Colon (tissue), 2 donors: Measurements from ENCODE around the gene ABHD17A.
"Not testable (repeated sequence)": the region's sequence is repeated elsewhere in the genome, so short reads cannot be mapped to it uniquely, and the experiment has no call there.

Experiments used
- FAIRE-seq: peaks from 2 replicates; lab custom pipeline; 2012; peaks lifted over from hg19 to GRCh38; lab: Jason Lieb, UNC
- donor health status: control.
- donor health status: control.

Gene ABHD17A

GRCh38 chr19:1880611-1881392 is 4.5 kb downstream of the ABHD17A start:
- FAIRE-seq = no peak

- not testable (repeated sequence) for FAIRE-seq
Measured at GRCh38 chr19:1879982-1880381, 5.3 kb downstream of the ABHD17A start.

DNA sequence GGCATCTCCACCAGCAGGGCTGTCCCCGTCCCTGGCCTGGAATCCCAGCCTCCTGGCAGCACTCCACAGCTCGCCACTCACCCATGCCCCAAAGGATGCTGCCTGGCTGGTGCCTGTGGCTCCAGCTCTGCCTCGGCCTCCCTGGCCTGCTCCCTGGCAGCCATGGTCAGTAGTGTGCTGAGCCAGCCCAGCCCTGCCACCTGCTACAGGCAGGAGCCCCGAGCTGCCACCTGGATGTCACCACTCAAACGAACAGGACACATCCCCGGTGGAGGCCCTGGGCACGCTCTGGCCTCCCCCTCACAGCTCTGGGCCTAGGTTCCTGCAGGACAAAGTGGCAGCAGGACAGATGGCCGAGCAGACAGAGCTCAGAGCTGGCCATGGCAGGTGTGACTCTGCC is 6.7 kb downstream of the ABHD17A start:
- FAIRE-seq = not testable (repeated sequence)

DNA sequence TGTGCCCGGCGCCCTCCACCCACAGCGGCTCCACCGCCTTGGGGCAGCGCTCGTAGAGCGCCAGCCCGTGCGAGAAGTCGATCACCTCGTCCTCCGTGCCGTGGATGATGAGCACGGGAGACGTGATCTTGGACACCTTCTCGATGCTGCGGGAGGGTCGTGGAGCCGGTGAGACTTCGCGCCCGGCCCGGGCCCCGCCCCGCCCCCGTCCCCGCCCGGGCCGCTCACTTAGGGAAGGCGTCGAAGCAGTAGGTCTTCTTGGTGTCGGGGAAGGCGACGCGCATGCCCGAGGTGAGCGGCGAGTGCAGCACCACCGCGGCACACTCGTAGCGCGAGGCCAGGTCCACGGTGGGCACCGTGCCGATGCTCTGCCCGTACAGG is 8.0 kb downstream of the ABHD17A start:
- FAIRE-seq = not testable (repeated sequence)

DNA sequence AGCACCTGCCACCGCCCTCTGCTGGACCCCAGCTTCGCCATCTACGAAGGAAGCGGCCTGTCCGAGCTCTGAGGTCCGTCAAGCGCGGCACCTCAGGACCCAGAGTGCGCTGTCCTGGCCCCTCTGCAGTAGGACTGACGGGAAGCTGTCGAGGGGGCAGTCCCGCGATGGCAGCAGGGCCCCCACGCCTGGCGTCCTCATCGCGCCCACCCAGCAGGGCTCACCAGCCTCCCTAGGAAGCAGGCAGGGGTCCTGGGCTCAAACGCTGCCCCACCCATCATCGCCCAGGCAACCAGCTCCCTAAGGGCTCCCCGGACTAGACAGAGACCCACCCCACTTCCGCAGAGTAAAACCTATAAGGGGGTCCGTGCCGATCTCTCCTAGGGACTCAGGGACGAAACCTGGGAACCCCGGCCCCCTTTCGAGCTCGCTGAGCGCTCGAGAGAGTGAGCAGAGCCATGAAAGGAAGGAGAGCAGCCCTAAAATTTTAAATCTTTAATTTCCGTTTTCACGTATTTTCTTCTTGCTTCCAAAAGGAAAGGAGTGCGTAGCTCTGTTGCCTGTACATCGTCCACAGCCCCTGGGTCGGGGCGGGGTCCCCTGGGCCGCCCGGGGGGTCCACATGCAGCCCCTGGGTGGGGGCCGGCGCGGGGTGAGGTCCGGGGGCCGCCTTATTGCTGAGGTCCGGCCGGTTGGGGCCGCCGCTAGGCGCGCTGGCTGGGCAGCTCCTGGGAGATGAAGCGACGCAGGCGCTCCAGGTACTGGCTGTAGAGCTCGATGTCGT is 8.6 kb downstream of the ABHD17A start:
- not testable (repeated sequence) for FAIRE-seq

DNA sequence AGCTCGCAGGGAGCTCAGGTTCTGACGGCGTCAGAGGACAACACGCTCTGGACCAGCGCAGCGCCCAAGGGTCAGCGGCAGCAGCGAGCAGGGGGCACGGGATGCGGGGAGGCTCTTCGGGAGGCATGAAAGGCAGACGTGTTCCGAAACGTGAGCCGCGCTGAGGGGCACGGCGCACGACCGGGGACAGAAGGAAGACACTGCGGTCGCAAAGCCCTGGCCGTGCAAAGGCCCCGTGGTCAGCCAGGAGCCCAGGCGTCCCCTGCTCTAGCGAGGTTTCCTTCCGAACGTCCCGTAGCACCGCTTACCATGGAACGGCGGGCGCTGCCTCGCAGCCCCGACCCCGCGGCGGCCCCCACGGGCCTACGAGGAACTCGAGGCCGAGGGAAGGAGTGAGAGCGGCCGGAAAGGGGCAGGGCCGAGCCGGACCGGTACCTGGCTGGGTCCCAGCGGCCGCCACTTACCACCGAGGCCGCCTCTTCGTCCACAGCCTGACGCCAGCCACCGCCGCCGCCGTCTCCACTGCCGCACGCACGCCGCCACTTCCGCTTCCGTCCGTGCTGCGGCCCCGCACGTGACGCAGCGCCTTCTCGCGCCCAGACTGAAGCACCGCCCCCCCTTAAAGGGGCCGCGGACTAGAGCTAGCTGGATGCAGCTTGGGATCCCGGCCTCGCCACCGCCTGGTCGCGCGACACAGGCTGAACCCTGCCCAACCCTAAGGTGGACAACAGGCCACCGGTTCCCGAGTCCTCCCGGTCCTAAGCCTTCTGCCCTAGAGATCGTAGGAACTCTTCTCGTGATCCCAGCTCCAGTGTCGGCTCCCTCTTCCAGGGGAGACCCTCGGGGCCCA is 9.4 kb downstream of the ABHD17A start:
- no peak for FAIRE-seq

- FAIRE-seq = not testable (repeated sequence)
Measured at GRCh38 chr19:1875265-1875645, 10.0 kb downstream of the ABHD17A start.

DNA sequence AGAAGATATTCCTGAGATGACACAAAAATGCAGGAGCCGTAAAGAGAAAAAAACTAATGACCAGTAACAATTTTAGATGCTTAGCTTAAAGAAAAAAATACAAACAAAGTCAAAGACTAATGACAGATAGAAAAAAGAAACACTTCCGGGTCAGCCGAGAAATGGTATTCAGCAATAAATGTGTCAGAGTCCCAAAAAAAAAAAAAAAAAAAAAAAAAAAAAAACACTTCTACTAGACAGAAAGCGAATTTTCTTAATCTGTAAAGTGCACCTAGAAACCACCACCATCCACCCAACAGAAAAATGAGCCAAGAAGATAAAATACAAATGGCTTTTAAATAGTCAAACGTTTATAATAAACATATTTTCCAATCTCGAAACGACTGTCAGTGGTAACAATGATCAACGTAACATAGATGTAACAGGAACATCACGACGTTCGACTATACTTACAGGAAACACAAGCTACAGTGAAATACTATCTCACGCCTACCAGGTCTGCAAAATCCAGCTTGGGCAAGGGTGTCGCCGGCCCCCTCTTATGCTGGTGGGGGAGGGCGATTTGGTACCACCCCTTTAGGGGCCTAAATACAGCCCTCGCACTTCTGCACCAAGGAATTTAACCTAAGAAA is 10.6 kb downstream of the ABHD17A start:
- FAIRE-seq = no peak

DNA sequence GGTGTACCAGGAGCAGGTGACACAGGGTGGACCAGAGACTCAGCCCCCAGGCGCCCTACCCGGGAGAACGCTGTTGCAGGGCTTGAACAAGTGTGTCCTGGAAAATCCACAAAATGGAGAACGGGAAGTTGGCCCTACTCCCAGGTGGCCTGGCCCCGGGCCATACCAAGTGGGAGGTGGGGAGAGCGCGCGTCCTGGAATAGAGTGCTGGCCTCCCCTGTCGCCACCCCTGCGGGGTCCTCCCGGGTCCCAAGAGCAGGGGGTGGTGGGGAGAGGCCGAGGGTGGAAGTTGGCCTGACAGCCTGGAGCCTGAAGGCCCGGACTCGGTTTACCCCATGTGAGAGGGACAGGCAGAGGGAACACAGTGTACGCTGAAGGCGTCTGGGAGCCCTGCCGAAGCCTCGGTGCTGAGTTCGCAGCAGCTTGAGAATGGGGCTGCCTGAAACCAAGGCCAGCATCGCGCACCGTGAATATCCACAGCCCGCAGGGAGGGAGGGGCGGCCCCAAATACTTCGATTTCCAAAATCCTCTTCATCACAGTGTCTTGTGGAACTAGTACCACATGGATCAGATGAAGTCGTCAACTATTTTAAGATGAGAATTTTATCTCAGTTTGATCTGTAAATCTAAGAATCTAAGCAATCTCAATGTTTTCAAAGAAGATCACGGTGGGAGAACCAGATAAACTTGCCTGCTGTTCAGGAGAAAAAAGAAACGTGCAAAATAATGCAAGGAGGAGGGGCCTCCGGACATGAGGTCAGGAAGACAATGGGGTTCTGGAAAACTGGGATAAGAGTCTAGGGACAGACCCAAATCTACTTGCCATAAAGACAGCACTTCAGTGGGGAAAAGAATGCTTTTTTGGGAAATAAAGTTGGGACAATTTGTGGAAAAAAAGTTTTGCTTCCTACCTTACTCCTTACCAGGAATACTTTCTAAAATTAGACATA is 11.5 kb downstream of the ABHD17A start:
- no peak for FAIRE-seq

- FAIRE-seq = no peak
Measured at GRCh38 chr19:1872807-1873523, 12.3 kb downstream of the ABHD17A start.

GRCh38 chr19:1871630-1872029 is 13.7 kb downstream of the ABHD17A start:
- no peak for FAIRE-seq

GRCh38 chr19:1871140-1871597 is 14.1 kb downstream of the ABHD17A start:
- FAIRE-seq = no peak

DNA sequence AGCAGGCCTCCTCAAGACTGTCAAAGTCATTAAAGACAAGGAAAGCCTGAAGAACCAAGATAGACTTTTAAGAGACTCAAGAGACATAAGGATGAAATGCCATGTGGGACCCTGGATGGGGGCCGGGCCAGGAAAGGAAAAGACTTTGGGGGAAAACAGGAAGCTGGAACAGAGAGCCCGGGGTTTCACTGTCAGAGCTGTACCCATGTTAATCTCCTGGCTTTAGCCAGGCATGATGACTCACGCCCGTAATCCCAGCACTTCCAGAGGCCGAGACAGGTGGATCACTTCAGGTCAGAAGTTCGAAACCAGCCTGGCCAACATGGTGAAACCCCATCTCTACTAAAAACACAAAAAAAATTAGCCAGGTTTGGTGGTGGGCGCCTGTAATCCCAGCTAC is 16.3 kb downstream of the ABHD17A start:
- FAIRE-seq = no peak

GRCh38 chr19:1867349-1867724 is 18.0 kb downstream of the ABHD17A start:
- FAIRE-seq = no peak

DNA sequence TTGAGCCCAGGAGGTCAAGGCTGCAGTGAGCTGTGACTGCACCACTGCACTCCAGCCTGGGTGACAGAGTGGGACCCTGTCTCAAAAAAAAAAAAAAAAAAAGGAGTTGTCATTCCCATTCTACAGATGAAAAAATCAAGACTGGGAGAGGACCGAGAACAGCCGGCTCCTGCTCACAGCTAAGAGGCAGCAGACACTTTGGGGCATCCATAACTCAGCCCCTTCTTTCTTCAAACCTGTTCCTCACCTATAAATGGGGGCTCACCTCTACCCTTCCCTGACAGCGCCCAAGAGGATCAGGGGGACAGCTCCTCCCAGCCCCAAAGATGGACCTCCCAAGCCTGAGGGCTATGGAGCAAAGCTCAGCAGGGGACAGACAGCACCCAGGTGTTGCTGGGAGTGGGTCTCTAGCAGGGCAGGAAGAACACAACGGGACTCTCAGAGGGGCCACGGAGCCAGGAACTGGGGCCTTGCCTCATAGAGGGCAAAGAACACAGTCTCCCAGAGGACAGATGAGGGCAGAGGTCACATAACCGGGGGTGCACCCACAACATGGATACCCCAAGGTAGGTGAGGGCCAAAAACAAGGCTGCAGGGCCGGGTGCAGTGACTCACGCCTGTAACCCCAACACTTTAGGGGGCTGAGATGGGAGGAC is 18.5 kb downstream of the ABHD17A start:
- no peak for FAIRE-seq

GRCh38 chr19:1865172-1866010 is 19.9 kb downstream of the ABHD17A start:
- no peak for FAIRE-seq

DNA sequence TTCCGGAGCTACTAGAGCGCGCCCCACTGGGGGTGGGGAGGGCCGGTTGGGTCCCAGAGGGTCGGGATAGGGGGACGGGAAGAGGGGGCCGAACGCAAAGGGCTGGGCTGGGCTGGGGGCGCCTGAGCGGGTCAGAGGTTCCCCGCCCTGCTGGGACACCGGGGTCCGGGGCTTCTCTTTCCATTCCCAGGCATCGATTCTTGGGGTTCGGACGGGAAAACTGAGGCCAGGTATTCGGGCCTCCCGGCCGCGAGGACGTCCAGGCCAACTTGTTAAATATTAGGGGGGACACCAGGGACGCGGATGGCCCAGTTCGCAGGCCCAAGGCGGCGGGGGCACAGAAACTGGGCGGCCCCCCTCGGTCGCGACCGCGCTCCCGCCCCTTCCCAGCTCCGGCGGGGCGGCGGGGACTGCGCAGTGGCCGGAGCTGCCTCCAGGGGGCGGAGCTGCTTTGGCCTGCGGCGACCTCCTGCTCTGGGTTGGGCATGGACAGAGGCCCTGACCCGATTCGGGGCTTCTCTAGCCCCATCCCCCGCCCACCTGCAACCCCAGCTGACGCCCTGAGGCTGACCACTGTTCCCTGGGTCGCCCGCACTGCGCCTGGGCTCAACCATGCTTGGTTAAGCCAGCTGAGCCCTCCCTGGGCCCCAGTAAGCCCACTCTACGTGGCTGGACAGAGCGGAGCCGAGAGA is 20.7 kb downstream of the ABHD17A start:
- no peak for FAIRE-seq
